ENCODE data around the gene PLCXD3. TPM values are rescaled to one million over a fixed set of nuclear protein-coding genes. Genes with fewer than 3 reads are reported as not detected.
A peak's percentile ranks its signal among the peaks of the same experiment; 100 is the strongest.

Gene PLCXD3
- total RNA-seq, 1 donor from 2014 or later = 79.3 TPM

DNA sequence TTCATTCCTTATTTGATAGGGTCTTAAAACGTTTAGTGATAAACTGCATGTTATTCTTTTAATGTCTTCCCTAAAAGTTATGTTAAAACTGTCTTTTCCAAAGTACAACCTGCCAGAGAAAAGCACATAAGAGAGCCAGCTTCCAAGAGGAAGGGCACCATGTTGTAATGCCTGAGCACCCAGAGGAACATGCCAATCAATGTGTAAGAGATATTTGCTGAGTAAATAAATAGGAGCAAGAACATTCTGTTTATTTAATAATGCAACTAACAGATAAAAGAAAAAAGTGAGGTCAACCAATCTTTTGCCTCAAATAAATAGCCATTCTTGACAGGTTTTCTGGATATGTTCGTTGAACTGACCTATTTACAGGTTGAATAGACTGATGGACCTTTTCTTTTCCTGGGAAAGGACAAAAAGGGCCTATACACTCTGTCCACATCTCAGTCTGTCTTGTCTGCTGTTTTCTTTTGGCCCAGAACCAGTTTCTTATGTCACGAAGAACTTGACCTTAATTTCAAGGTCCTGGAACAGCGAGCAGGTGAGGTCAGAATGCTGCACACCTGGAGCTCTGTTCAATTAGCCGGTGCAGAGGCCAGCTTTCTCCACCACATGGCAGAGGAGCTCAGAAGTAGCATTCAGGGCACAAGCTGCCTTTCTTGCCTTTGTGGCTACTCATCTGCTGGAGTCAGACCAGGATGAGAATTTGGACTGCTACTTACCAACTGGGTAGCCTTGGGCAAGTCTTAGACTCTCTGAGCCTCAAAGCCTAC lies 77.7 kb downstream of the PLCXD3 start:
- intact Hi-C loops (cut with DNase I) = no loop called here
- ATAC-seq (ENCODE audit: poor library complexity) (no peak), DNase-seq (no peak)

GRCh38 chr5:41427505-41427904 lies 82.9 kb downstream of the PLCXD3 start:
- DNase-seq (no peak), ATAC-seq (ENCODE audit: poor library complexity) (no peak)
- intact Hi-C loops (cut with DNase I) = no loop called here

GRCh38 chr5:41425736-41426135 lies 84.7 kb downstream of the PLCXD3 start:
- intact Hi-C loops (cut with DNase I) = no loop called here
- DNase-seq (no peak), ATAC-seq (ENCODE audit: poor library complexity) (no peak)

DNA sequence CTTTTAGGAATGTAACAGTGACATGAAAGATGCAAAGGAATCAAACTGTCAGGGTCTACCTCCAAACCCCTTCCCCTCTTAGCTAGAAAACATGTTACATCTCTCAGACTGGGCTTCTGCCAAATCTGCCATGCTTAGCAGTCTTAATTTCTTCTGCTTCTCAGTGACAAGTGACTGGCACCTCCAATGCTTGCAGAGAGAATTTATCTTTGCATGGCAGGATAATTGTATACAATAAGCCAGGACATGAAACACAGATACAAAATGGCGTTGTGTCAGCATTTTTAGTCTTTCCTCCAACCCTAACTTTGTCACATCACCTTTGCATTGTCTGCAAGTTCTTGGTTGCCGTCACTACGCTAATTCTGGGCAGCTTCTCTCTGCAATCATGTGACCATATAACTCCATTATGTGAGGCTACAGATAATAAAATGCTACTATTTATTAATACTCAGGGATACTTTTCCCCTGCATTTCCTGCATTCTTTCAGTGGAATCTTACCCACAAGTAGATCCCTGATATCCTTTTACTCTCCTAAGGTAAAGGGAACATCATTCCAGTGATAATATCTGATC lies 89.8 kb downstream of the PLCXD3 start:
- peak; percentile 48 for ATAC-seq (ENCODE audit: poor library complexity)
- intact Hi-C loops (cut with DNase I) = no loop called here

GRCh38 chr5:41418220-41419031 lies 92.0 kb downstream of the PLCXD3 start:
- DNase-seq (no peak), ATAC-seq (ENCODE audit: poor library complexity) (peak; percentile 49)
- intact Hi-C loops (cut with DNase I) = no loop called here

More for the DNA sequence above, 89.8 kb downstream of the PLCXD3 start:
- no peak for DNase-seq

DNA sequence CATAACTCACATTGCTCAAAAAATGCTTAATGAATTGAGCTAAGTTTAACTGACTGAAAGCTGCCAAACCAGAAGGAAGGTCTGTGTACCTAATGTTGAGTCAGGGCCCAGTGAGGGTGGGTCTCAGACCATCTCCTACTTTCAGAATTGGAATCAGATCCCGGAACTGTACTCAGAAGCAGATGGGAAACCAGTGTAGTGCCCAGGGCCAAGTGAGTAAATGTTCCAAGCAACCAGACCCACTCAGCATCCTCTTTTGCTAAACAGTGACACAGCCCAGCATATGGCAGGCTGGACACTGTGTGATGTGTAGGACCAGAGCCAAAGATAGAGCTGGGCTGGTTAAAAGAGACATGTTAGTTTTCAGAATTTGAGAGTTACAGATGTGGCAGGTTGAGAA lies 94.1 kb downstream of the PLCXD3 start:
- ATAC-seq (ENCODE audit: poor library complexity) = peak; percentile 17
- DNase-seq = no peak
- intact Hi-C loops (cut with DNase I) = no loop called here

GRCh38 chr5:41415242-41415641 lies 95.2 kb downstream of the PLCXD3 start:
- intact Hi-C loops (cut with DNase I) = no loop called here
- no peak for ATAC-seq (ENCODE audit: poor library complexity)
- no peak for DNase-seq

GRCh38 chr5:41414598-41414997 lies 95.8 kb downstream of the PLCXD3 start:
- DNase-seq (no peak), ATAC-seq (ENCODE audit: poor library complexity) (peak; percentile 63)
- intact Hi-C loops (cut with DNase I) = no loop called here

DNA sequence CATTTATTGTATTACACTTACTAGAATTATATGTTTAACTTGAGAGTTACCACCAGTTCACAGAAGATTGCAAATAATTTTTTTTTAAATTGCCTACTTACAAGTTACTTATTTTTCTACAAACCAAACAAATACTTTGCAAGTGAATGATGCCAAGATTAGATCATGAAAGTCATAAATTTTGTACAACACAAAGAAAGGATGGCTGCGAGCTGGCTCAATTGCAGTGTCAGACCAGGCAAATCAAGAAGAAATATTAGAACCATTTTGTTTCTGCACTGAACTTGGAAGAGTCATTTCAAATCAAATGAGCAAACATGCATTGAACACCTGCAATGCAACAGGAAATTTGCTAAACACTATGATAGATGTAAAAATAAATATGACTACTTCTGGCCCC lies 97.3 kb downstream of the PLCXD3 start:
- no peak for ATAC-seq (ENCODE audit: poor library complexity)

GRCh38 chr5:41412496-41412895 lies 97.9 kb downstream of the PLCXD3 start:
- intact Hi-C loops (cut with DNase I) = no loop called here
- no peak for DNase-seq
- ATAC-seq (ENCODE audit: poor library complexity) = no peak

More for the DNA sequence above, 97.3 kb downstream of the PLCXD3 start:
- DNase-seq = no peak
- intact Hi-C loops (cut with DNase I) = no loop called here

- intact Hi-C loops (cut with DNase I) = no loop called here
- ATAC-seq (ENCODE audit: poor library complexity) (no peak), DNase-seq (no peak)
Measured at GRCh38 chr5:41410737-41411136, 99.7 kb downstream of the PLCXD3 start.

GRCh38 chr5:41410307-41410706 lies 100.1 kb downstream of the PLCXD3 start:
- intact Hi-C loops (cut with DNase I) = no loop called here
- DNase-seq = no peak
- ATAC-seq (ENCODE audit: poor library complexity) = no peak

DNA sequence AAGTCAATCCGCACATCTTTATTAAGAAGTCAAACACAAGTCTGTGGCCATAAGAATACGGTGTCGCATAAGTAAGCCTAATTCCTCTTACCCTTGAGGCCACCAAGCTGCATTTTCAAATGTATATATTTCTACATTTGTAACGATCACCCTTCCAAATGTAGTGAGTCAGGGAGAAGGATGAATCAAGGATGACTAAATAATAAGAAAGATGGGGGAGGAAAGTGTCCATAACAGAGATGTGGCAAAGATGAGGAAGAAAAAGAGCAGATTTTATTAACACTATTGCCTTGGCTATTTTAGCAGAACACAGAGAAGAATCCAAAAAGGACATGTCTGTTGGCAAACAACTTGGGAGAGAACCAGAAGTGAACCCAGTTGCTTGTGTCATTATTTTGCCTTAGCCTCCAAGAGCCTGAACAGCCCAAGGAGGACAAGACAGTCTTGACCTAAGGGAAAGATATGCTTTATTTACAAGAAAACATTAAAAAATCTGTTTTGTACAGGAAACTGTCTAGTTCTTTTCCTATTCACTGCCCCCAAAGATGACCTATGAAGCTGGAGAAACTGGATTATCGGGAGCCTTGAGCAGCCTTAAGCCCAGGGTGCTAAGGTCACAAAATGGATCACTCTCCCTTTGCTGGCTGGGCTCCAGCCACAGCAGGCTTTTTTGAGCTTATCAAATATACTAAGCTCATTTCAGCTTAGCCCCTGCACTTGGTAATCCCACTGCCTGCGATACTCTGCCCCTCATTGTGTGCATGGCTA lies 101.5 kb downstream of the PLCXD3 start:
- intact Hi-C loops (cut with DNase I) = no loop called here
- DNase-seq (no peak), ATAC-seq (ENCODE audit: poor library complexity) (no peak)

GRCh38 chr5:41406936-41407335 lies 103.5 kb downstream of the PLCXD3 start:
- ATAC-seq (ENCODE audit: poor library complexity) (no peak), DNase-seq (no peak)
- intact Hi-C loops (cut with DNase I) = no loop called here

- no peak for ATAC-seq (ENCODE audit: poor library complexity)
- intact Hi-C loops (cut with DNase I) = no loop called here
- no peak for DNase-seq
Measured at GRCh38 chr5:41406424-41406823, 104.0 kb downstream of the PLCXD3 start.

GRCh38 chr5:41404757-41405156 lies 105.6 kb downstream of the PLCXD3 start:
- ATAC-seq (ENCODE audit: poor library complexity) (peak; percentile 95), DNase-seq (no peak)
- intact Hi-C loops (cut with DNase I) = no loop called here

DNA sequence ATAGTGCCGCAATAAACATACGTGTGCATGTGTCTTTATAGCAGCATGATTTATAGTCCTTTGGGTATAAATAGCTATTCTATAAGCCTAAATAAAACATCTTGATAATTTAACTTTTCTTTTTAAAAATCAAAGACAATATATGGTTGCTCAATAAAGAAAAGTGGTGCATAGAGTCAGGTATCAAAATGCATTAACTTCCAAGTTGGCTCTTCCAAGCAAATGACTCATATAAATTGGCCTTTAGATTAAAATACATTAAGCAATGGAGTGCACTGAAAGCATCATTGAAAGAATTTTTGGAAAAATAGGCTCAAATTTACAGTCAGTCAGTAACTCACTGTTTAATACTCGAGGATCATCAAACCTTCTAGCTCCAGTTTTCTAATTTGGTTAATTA lies 106.6 kb downstream of the PLCXD3 start:
- DNase-seq (no peak), ATAC-seq (ENCODE audit: poor library complexity) (no peak)
- intact Hi-C loops (cut with DNase I) = no loop called here

DNA sequence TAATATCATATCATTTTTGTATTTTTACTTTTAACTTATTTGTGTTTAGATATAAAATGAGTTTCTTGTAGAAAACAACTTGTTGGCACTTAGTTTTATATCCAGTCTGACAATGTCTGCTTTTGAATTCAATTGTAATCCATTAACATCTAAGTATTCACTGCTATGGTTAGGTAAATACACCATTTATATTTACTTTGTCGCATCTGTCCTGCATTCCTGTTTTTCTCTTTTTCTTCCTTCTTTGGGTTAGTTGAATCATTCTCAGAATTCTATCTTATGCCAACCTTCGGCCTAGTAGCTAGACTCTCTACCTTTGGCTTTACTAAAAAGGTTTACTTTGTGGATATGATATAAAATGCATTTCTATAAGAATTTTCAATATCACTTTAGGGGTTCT lies 107.6 kb downstream of the PLCXD3 start:
- intact Hi-C loops (cut with DNase I) = no loop called here
- ATAC-seq (ENCODE audit: poor library complexity) (no peak), DNase-seq (no peak)

GRCh38 chr5:41399839-41400238 lies 110.6 kb downstream of the PLCXD3 start:
- ATAC-seq (ENCODE audit: poor library complexity) = no peak

More at GRCh38 chr5:41399839-41400238, 110.6 kb downstream of the PLCXD3 start:
- DNase-seq = no peak
- intact Hi-C loops (cut with DNase I) = no loop called here

All from Right ventricle myocardium superior (tissue), 1 donor.